ENCODE data around the gene CDH23. TPM values are rescaled to one million over a fixed set of nuclear protein-coding genes. Genes with fewer than 3 reads are reported as not detected.

Gene CDH23
- total RNA-seq, 1 donor from 2014 or later: not detected

GRCh38 chr10:71778071-71778825 is 381.5 kb downstream of the CDH23 start:
- H3K36me3 ChIP-seq (ENCODE audit: control insufficient read depth, insufficient read depth, low read length): no peaks in the 10 kb centered on the region
- peaks cover 2% of the 10 kb centered on the region for H3K27me3 ChIP-seq (ENCODE audit: control insufficient read depth, insufficient read depth, low read length)
- TF ChIP-seq CTCF (IDR thresholded peaks at IDR 0.05; ENCODE audit: insufficient read depth, low read length, severe bottlenecking): no peak
- DNase-seq (ENCODE audit: low read depth) (no peak), FAIRE-seq (peak; percentile 13)
- H3K4me3 ChIP-seq (ENCODE audit: low read depth, low read length): no peak overlapping the region

- Histone ChIP-seq H3K4me3 (ENCODE audit: low read depth, low read length) (no peak overlapping the region), H3K27me3 (ENCODE audit: control insufficient read depth, insufficient read depth, low read length) (peaks cover 4% of the 10 kb centered on the region), H3K36me3 (ENCODE audit: control insufficient read depth, insufficient read depth, low read length) (no peaks in the 10 kb centered on the region)
- no peak for FAIRE-seq
- DNase-seq (ENCODE audit: low read depth): no peak
- TF ChIP-seq CTCF (IDR thresholded peaks at IDR 0.05; ENCODE audit: insufficient read depth, low read length, severe bottlenecking): no peak
These were observed 382.9 kb downstream of the CDH23 start for GRCh38 chr10:71779641-71780040.

GRCh38 chr10:71780156-71780555 is 383.4 kb downstream of the CDH23 start:
- FAIRE-seq: no peak
- TF ChIP-seq CTCF (IDR thresholded peaks at IDR 0.05; ENCODE audit: insufficient read depth, low read length, severe bottlenecking): no peak
- no peak overlapping the region for H3K4me3 ChIP-seq (ENCODE audit: low read depth, low read length)

GRCh38 chr10:71780719-71781118 is 384.0 kb downstream of the CDH23 start:
- DNase-seq (ENCODE audit: low read depth) (no peak), FAIRE-seq (no peak)
- TF ChIP-seq CTCF (IDR thresholded peaks at IDR 0.05; ENCODE audit: insufficient read depth, low read length, severe bottlenecking): no peak
- peaks cover 4% of the 10 kb centered on the region for H3K27me3 ChIP-seq (ENCODE audit: control insufficient read depth, insufficient read depth, low read length)
- no peak overlapping the region for H3K4me3 ChIP-seq (ENCODE audit: low read depth, low read length)
- H3K36me3 ChIP-seq (ENCODE audit: control insufficient read depth, insufficient read depth, low read length): no peaks in the 10 kb centered on the region

More at GRCh38 chr10:71780156-71780555, 383.4 kb downstream of the CDH23 start:
- no peak for DNase-seq (ENCODE audit: low read depth)
- Histone ChIP-seq H3K36me3 (ENCODE audit: control insufficient read depth, insufficient read depth, low read length) (no peaks in the 10 kb centered on the region), H3K27me3 (ENCODE audit: control insufficient read depth, insufficient read depth, low read length) (peaks cover 4% of the 10 kb centered on the region)

- no peak for FAIRE-seq
- peaks cover 4% of the 10 kb centered on the region for H3K27me3 ChIP-seq (ENCODE audit: control insufficient read depth, insufficient read depth, low read length)
- no peaks in the 10 kb centered on the region for H3K36me3 ChIP-seq (ENCODE audit: control insufficient read depth, insufficient read depth, low read length)
- H3K4me3 ChIP-seq (ENCODE audit: low read depth, low read length): no peak overlapping the region
- no peak for DNase-seq (ENCODE audit: low read depth)
- TF ChIP-seq CTCF (IDR thresholded peaks at IDR 0.05; ENCODE audit: insufficient read depth, low read length, severe bottlenecking): no peak
These were observed 385.6 kb downstream of the CDH23 start for GRCh38 chr10:71782221-71782916.
